Stimulated activated CD4-positive, alpha-beta T cell treated with anti-CD3 and anti-CD28 coated beads, TNF-alpha, amount 100 ng/mL, for 4 hours (primary cell): ENCODE measurements around the gene GALNT10.
A peak's percentile ranks its signal among the peaks of the same experiment; 100 is the strongest.

Experiments
- DNase-seq, 3 experiments: peaks; one replicate each; pipeline ENCODE4 v3.0.0-alpha.2; 2020; ENCODE audit warnings: low read depth in 3 of 3

The GALNT10 gene

GRCh38 chr5:154405078-154405792, 214.7 kb downstream of the GALNT10 start:
- DNase-seq, result peak; percentile 53 to 62 (median 61)

- no peak for DNase-seq
Measured at GRCh38 chr5:154406231-154406630, 215.7 kb downstream of the GALNT10 start.

GRCh38 chr5:154406826-154407225, 216.3 kb downstream of the GALNT10 start:
- no peak for DNase-seq

GRCh38 chr5:154408811-154409210, 218.3 kb downstream of the GALNT10 start:
- no peak for DNase-seq

- no peak for DNase-seq
Measured at GRCh38 chr5:154409230-154409840, 218.8 kb downstream of the GALNT10 start.

- DNase-seq, result no peak
Measured at GRCh38 chr5:154410008-154410407, 219.5 kb downstream of the GALNT10 start.

GRCh38 chr5:154410786-154411185, 220.3 kb downstream of the GALNT10 start:
- DNase-seq, result no peak

GRCh38 chr5:154411338-154411737, 220.8 kb downstream of the GALNT10 start:
- no peak for DNase-seq

GRCh38 chr5:154412316-154412715, 221.8 kb downstream of the GALNT10 start:
- no peak for DNase-seq

GRCh38 chr5:154412925-154413324, 222.4 kb downstream of the GALNT10 start:
- no peak for DNase-seq

GRCh38 chr5:154415114-154415513, 224.6 kb downstream of the GALNT10 start:
- DNase-seq, result no peak

GRCh38 chr5:154418344-154418820, 227.8 kb downstream of the GALNT10 start:
- no peak for DNase-seq

GRCh38 chr5:154419236-154419635, 228.7 kb downstream of the GALNT10 start:
- DNase-seq, result no peak

- no peak for DNase-seq
Measured at GRCh38 chr5:154421868-154422267, 231.3 kb downstream of the GALNT10 start.

- no peak for DNase-seq
Measured at GRCh38 chr5:154422298-154422697, 231.8 kb downstream of the GALNT10 start.

GRCh38 chr5:154428208-154428607, 237.7 kb downstream of the GALNT10 start:
- DNase-seq, result no peak

GRCh38 chr5:154429341-154429740, 238.8 kb downstream of the GALNT10 start:
- no peak for DNase-seq

GRCh38 chr5:154430466-154430865, 239.9 kb downstream of the GALNT10 start:
- no peak for DNase-seq

GRCh38 chr5:154430961-154431630, 240.6 kb downstream of the GALNT10 start:
- no peak for DNase-seq

GRCh38 chr5:154435226-154435625, 244.7 kb downstream of the GALNT10 start:
- DNase-seq, result no peak

GRCh38 chr5:154437281-154437965, 246.9 kb downstream of the GALNT10 start:
- no peak for DNase-seq

- DNase-seq, result no peak
Measured at GRCh38 chr5:154440540-154440939, 250.0 kb downstream of the GALNT10 start.
